Activated naive CD4-positive, alpha-beta T cell treated with anti-CD3 and anti-CD28 coated beads for 36 hours (primary cell): Measurements from ENCODE around the gene CAPRIN2. TPM values are rescaled to one million over a fixed set of nuclear protein-coding genes. Genes with fewer than 3 reads are reported as not detected.

Experiments
- CTCF ChIA-PET: fragments of 350-600 bp; sonication (Branson Sonifier 250); formaldehyde crosslinking; loops from one replicate; lab custom pipeline; 2021; ENCODE audit warnings: antibody characterized with exemption; lab: Charles Lee
- DNase-seq: peaks from one replicate; pipeline ENCODE4 v3.0.0-alpha.2; 2020
- H3K27ac Mint-ChIP-seq: one replicate; pipeline ENCODE4 v1.8.0; 2021; ENCODE audit warnings: mild to moderate bottlenecking, mixed read lengths
- H3K27me3 Mint-ChIP-seq: one replicate; pipeline ENCODE4 v1.8.0; 2021; ENCODE audit warnings: low read depth, mixed read lengths
- H3K36me3 Mint-ChIP-seq: one replicate; pipeline ENCODE4 v1.8.0; 2021; ENCODE audit warnings: low read depth, mixed read lengths
- H3K4me1 Mint-ChIP-seq: one replicate; pipeline ENCODE4 v1.8.0; 2021; ENCODE audit warnings: low read depth, mixed read lengths
- H3K4me3 Mint-ChIP-seq: one replicate; pipeline ENCODE4 v1.8.0; 2021; ENCODE audit warnings: mild to moderate bottlenecking, moderate library complexity, mixed read lengths
- H3K9me3 Mint-ChIP-seq: one replicate; pipeline ENCODE4 v1.8.0; 2021; ENCODE audit warnings: mixed read lengths
- intact Hi-C: fragments of 100-400 bp; cut with micrococcal nuclease; formaldehyde crosslinking; loops from one replicate; pipeline ENCODE4 v1.15.1; 2023
- total RNA-seq, 2 experiments: library from RNA; stranded (reverse); gene quantifications; one replicate each; pipeline ENCODE4 v1.2.3, GENCODE V29; 2021

Gene CAPRIN2
- total RNA-seq, 2 experiments from 2014 or later, result 10.3 to 11.3 TPM

DNA sequence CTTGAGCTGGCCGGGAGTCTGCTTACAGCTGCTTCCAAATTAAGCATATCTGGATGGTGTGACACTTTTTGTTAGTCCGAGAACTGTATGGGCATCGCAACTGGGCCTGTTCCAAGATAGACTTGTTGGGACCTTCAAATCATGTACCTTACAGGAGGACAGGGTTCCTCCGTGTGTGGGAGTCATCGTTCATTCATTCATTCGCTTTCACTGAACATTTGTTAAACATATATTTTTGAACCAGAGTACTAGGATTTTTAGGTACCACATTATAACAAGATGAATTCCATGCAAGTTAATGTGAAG lies 58.7 kb downstream of the CAPRIN2 start:
- no peak for DNase-seq
- Mint-ChIP-seq H3K27me3 (peaks cover 2% of the 10 kb centered on the region), H3K27ac (peak overlapping the region; percentile 92), H3K4me1 (peaks cover 36% of the 10 kb centered on the region), H3K36me3 (peaks cover 3% of the 10 kb centered on the region), H3K9me3 (no peaks in the 10 kb centered on the region), H3K4me3 (peak overlapping the region; percentile 93)
- intact Hi-C loops, result loop anchor here (5.0 to 10.0 kb wide), 2 partner anchors 509 to 626 kb away; no protein-coding TSS in a partner anchor
- CTCF ChIA-PET, result interaction anchor here (0.6 to 2.2 kb wide), 9 partner anchors 10 to 136 kb away, joined by 3 to 8 read pairs (median 3); partner anchors contain the start of gene CAPRIN2

DNA sequence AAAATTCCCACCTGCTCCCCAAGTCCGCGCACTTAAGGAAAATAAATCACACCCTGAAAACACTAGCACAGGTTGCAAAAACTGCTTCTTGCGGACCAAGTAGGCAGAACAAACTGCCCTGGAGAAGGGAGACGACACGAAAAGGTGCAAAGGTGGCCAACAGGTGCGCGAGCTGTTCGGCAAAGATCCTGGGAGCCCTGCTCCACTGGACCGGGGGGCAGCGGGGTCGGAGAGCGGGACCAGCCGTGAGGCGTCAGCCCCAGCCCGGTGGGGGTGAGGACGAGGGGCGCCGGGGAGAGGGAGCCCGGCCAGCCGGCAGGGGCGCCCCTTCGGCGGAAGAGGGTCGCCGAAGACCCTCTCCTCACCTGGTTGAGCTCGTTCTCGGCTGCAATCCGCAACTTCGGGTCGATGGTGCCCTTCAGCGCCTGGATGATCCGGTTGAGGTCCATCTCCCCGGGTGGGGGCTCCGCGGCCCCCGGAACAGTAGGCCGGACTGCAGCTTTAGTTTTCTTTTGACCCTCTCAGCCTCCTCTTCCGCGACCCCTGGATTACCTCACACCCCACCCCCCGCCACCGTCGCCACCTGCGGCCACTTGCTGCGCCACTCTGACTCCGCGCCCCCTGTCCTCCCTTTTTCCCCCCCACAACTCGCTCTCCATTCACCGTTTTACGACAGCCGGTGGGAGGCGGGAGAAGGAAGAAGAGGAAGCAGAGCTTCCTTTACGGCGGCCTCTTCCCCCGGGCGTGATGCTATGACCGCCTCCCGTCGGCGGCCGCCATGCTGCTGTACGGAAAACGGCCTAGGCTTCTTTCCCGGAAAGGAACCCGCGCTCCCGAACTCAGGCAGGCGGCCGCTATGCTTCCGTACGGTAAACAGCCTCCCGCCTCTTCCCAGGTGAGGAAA lies 59.3 kb downstream of the CAPRIN2 start, which contains the start of gene IPO8:
Gene IPO8 (minus strand): TSS at position 671 of the 904 bp plus-strand sequence. CDS start 222 bp downstream, at position 449.
- peaks cover 38% of the 10 kb centered on the region for H3K4me1 Mint-ChIP-seq
- intact Hi-C loops, result loop anchor here (1.0 to 10.0 kb wide), 5 partner anchors 59 to 1314 kb away; partner anchors contain the start of genes CAPRIN2 and ERGIC2
- peak; percentile 89 for DNase-seq
- peak within 1 kb of the TSS; percentile 93 for H3K4me3 Mint-ChIP-seq
- H3K9me3 Mint-ChIP-seq, result no peaks in the 10 kb centered on the region
- CTCF ChIA-PET, result interaction anchor here (0.6 to 2.2 kb wide), 11 partner anchors 10 to 136 kb away, joined by 3 to 8 read pairs (median 3); partner anchors contain the start of gene CAPRIN2
- H3K27ac Mint-ChIP-seq, result peak within 1 kb of the TSS; percentile 92
- H3K27me3 Mint-ChIP-seq, result peaks cover 2% of the 10 kb centered on the region
- peaks cover 3% of the 10 kb centered on the region for H3K36me3 Mint-ChIP-seq

- CTCF ChIA-PET, result interaction anchor here (1.0 to 2.2 kb wide), 5 partner anchors 9 to 60 kb away, joined by 3 to 8 read pairs (median 3); partner anchors contain the start of gene CAPRIN2
- Mint-ChIP-seq H3K4me1 (peaks cover 38% of the 10 kb centered on the region), H3K4me3 (peak overlapping the region; percentile 93), H3K27me3 (peaks cover 2% of the 10 kb centered on the region), H3K9me3 (no peaks in the 10 kb centered on the region), H3K36me3 (peaks cover 3% of the 10 kb centered on the region), H3K27ac (peak overlapping the region; percentile 54)
- intact Hi-C loops, result loop anchor here (1.0 to 10.0 kb wide), 5 partner anchors 60 to 1313 kb away; partner anchors contain the start of genes CAPRIN2 and ERGIC2
- DNase-seq, result peak; percentile 6
These were observed 60.1 kb downstream of the CAPRIN2 start for GRCh38 chr12:30694412-30695198.

DNA sequence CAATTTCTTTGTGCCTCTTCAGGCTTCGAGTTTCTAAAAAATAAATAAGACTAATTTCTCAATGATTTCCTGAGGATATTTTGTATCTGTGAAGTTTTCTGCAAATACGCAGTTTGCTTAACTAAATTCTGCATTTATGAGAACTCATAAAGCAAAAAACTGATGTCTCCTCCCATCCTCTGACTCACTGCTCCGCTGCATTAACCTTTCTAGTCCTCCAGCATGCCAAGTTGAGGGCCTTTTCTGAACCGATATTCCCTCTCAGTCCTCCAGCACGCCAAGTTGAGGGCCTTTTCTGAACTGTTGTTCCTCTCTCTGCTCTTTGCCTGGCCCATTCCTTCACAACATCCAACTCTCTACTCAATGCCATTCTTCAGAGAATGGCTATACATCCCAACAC lies 62.3 kb downstream of the CAPRIN2 start:
- intact Hi-C loops, result loop anchor here (10.0 kb wide), 1 partner anchor 512 kb away; no protein-coding TSS in a partner anchor
- no peak for DNase-seq
- Mint-ChIP-seq H3K27ac (no peak overlapping the region), H3K9me3 (no peaks in the 10 kb centered on the region), H3K4me1 (peaks cover 43% of the 10 kb centered on the region), H3K4me3 (no peak overlapping the region), H3K36me3 (peaks cover 3% of the 10 kb centered on the region), H3K27me3 (no peaks in the 10 kb centered on the region)
- CTCF ChIA-PET, result interaction anchor here (1.1 kb wide), 1 partner anchor 9 kb away, joined by 4 read pairs; no protein-coding TSS in a partner anchor

- H3K27me3 Mint-ChIP-seq, result no peaks in the 10 kb centered on the region
- intact Hi-C loops, result loop anchor here (10.0 kb wide), 1 partner anchor 514 kb away; no protein-coding TSS in a partner anchor
- CTCF ChIA-PET, result no interaction called here
- peaks cover 44% of the 10 kb centered on the region for H3K4me1 Mint-ChIP-seq
- no peak overlapping the region for H3K4me3 Mint-ChIP-seq
- no peaks in the 10 kb centered on the region for H3K9me3 Mint-ChIP-seq
- no peak overlapping the region for H3K27ac Mint-ChIP-seq
- no peak for DNase-seq
- peaks cover 3% of the 10 kb centered on the region for H3K36me3 Mint-ChIP-seq
These were observed 63.5 kb downstream of the CAPRIN2 start for GRCh38 chr12:30691122-30691879.

DNA sequence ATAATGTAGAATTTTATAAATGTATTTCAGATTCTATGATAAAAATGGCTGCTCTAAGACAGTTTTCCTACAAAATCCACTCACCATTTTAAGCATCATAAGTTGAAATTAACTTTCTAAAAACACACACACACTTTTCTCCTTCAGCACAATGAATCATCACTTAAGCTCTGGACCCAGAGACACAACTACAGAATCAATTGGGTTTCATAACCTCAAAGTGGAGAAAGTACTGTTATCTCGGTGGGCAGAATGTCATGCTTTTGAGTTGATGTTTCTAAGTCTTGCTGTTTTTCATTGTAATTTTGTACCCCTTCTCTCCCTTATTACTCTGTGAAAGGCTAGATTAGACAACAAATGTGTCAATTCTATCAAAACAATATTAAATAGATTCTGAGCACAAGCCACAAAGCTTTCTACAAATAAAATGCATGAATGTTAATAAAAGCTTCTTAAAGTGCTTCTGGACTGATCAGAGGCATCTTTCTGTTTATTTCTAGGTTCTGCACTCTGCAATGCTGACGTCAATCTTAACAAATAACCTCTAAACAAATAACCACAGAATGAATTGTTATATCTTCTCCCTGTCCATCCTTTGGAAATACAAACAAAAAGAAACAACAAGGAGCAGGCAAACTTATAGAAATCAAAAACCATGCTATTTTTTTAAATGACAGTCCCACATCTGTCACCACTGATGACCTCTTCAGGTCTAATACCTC lies 67.3 kb downstream of the CAPRIN2 start:
- no peak overlapping the region for H3K27ac Mint-ChIP-seq
- H3K4me1 Mint-ChIP-seq, result peaks cover 22% of the 10 kb centered on the region
- no peak for DNase-seq
- no peak overlapping the region for H3K4me3 Mint-ChIP-seq
- CTCF ChIA-PET, result no interaction called here
- peaks cover 10% of the 10 kb centered on the region for H3K36me3 Mint-ChIP-seq
- no peaks in the 10 kb centered on the region for H3K9me3 Mint-ChIP-seq
- intact Hi-C loops, result no loop called here
- H3K27me3 Mint-ChIP-seq, result no peaks in the 10 kb centered on the region

- peaks cover 36% of the 10 kb centered on the region for H3K36me3 Mint-ChIP-seq
- no peak overlapping the region for H3K4me3 Mint-ChIP-seq
- DNase-seq, result no peak
- peaks cover 2% of the 10 kb centered on the region for H3K4me1 Mint-ChIP-seq
- H3K27me3 Mint-ChIP-seq, result no peaks in the 10 kb centered on the region
- H3K27ac Mint-ChIP-seq, result no peak overlapping the region
- CTCF ChIA-PET, result interaction anchor here (0.5 kb wide), 1 partner anchor 111 kb away, joined by 5 read pairs; no protein-coding TSS in a partner anchor
- no peaks in the 10 kb centered on the region for H3K9me3 Mint-ChIP-seq
- intact Hi-C loops, result no loop called here
These were observed 75.5 kb downstream of the CAPRIN2 start for GRCh38 chr12:30679241-30679640.

DNA sequence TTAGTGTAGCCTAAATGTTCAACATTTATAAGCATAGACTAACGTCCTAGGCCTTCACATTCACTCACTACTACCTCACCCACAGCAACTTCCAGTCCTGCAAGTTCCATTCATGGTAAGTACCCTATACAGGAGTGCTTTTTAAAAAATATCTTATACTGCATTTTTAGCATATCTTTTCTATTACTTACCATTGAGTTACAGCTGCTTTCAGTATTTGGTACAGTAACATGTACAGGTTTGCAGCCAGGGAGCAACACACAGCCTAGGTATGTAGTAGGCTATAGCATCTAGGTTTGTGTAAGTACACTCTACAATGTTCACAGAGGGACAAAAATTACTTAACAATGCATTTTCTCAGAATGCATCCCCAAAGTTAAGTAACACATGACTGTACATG lies 76.5 kb downstream of the CAPRIN2 start:
- peaks cover 33% of the 10 kb centered on the region for H3K36me3 Mint-ChIP-seq
- no peaks in the 10 kb centered on the region for H3K4me1 Mint-ChIP-seq
- H3K27me3 Mint-ChIP-seq, result no peaks in the 10 kb centered on the region
- no peak overlapping the region for H3K27ac Mint-ChIP-seq
- intact Hi-C loops, result no loop called here
- H3K9me3 Mint-ChIP-seq, result no peaks in the 10 kb centered on the region
- CTCF ChIA-PET, result no interaction called here
- H3K4me3 Mint-ChIP-seq, result no peak overlapping the region
- no peak for DNase-seq

GRCh38 chr12:30661210-30661609 lies 93.5 kb downstream of the CAPRIN2 start:
- no peaks in the 10 kb centered on the region for H3K27me3 Mint-ChIP-seq

More at GRCh38 chr12:30661210-30661609, 93.5 kb downstream of the CAPRIN2 start:
- CTCF ChIA-PET, result interaction anchor here (0.7 kb wide), 1 partner anchor 95 kb away, joined by 3 read pairs; no protein-coding TSS in a partner anchor
- no peak for DNase-seq
- intact Hi-C loops, result no loop called here
- Mint-ChIP-seq H3K4me1 (no peaks in the 10 kb centered on the region), H3K9me3 (no peaks in the 10 kb centered on the region), H3K27ac (no peak overlapping the region), H3K4me3 (no peak overlapping the region), H3K36me3 (peaks cover 30% of the 10 kb centered on the region)
